Heart left ventricle (tissue), 13 donors: ENCODE measurements around the gene FEM1B.

Experiments
- POLR2A ChIP-seq, 2 donors: fragments of 450-650 bp; IDR thresholded peaks; one replicate each; pipeline ENCODE4 v1.6.1; 2017; ENCODE audit warnings: antibody characterized with exemption in 2 of 2, mild to moderate bottlenecking in 2 of 2, moderate library complexity in 2 of 2
- TF ChIP-seq, protein P1 (sequence below), 12 donors: fragments of 200-600 bp; sonication (generic) in 4 of 12; IDR thresholded peaks; one replicate each; pipeline versions ENCODE4 v1.5.0 to v1.8.0; 2018 to 2022; ENCODE audit warnings: antibody characterized with exemption in 12 of 12, mild to moderate bottlenecking in 5 of 12
- donor health status: ischemic (EF 13 %, LVEDD 7.1; RV severe dilation, severe dysfunction).
- donor health status: DM: no; HTN: yes; CAD: no.
- donor health status: DM: no; HTN: no; CAD: no.
- donor health status: ischemic (EF 25% LVEDD 6.9; RV normal size, moderate dysfunction).
- donor health status: ischemic (EF 25% LVEDD 5.7; RV mildly dilated, moderate dysfunction).
- donor health status: ischemic (EF 35%, LVEDD 5.7; RV mildly dilated, moderate dysfunction).
- donor health status: nonischemic (EF 11% LVEDD 7.7; RV severe dilation, severe dysfunction).
- donor health status: DM: yes; HTN: yes; CAD: no.
- donor health status: PGD.
- donor health status: ischemic (EF 29% LVEDD 5.4; RV normal size, mild dysfunction).
- donor health status: nonischemic (EF 23%, LVEDD 6.1; RV moderate dilation, normal function).

DNA sequence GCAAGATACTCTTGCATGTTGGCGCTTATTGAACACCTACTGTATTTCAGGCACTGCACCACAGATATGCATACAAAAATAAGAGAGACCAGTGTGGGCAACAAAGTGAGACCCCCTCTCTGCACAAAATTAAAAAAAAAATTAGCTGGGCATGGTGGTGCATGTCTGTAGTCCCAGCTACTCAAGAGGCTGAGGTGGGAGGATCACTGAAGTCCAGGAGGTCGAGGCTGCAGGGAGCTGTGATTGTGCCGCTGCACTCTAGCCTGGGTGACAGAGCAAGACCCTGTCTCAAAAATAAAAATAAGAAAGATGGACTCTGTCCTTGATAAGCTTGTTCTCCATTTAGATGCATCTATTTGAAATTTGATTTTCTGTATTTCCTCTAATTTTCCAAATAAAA is 20.8 kb downstream of the FEM1B start:
- TF ChIP-seq, protein P1, sequence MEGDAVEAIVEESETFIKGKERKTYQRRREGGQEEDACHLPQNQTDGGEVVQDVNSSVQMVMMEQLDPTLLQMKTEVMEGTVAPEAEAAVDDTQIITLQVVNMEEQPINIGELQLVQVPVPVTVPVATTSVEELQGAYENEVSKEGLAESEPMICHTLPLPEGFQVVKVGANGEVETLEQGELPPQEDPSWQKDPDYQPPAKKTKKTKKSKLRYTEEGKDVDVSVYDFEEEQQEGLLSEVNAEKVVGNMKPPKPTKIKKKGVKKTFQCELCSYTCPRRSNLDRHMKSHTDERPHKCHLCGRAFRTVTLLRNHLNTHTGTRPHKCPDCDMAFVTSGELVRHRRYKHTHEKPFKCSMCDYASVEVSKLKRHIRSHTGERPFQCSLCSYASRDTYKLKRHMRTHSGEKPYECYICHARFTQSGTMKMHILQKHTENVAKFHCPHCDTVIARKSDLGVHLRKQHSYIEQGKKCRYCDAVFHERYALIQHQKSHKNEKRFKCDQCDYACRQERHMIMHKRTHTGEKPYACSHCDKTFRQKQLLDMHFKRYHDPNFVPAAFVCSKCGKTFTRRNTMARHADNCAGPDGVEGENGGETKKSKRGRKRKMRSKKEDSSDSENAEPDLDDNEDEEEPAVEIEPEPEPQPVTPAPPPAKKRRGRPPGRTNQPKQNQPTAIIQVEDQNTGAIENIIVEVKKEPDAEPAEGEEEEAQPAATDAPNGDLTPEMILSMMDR (IDR thresholded peaks at IDR 0.05) = no peak
- TF ChIP-seq POLR2A (IDR thresholded peaks at IDR 0.05) = no peak
